Endothelial cell of umbilical vein (primary cell): Measurements from ENCODE around the gene SPTLC1. TPM values are rescaled to one million over a fixed set of nuclear protein-coding genes. Genes with fewer than 3 reads are reported as not detected.
"Not testable (repeated sequence)": the region's sequence is repeated elsewhere in the genome, so short reads cannot be mapped to it uniquely, and the experiment has no call there.

Source experiments
- BruUV-seq: library from RNA; stranded (reverse); fragments of 400-500 nt; replicated peaks from 2 replicates; lab custom pipeline; 2021; lab: Mats Ljungman, UMichigan
- CTCF ChIA-PET: fragments of 300-600, 350-600 bp; sonication (Branson Sonifier 250); formaldehyde crosslinking; loops from one replicate; lab custom pipeline; 2021; ENCODE audit warnings: antibody characterized with exemption, inconsistent platforms; lab: Charles Lee
- POLR2A ChIA-PET: fragments of 300-600, 350-600 bp; sonication (Branson Sonifier 250); formaldehyde crosslinking; loops from one replicate; lab custom pipeline; 2021; ENCODE audit warnings: antibody characterized with exemption, inconsistent platforms; lab: Charles Lee
- DNase-seq: peaks from one replicate; pipeline ENCODE4 v3.0.0-alpha.2; 2011; ENCODE audit warnings: low read depth, low spot score
- FAIRE-seq: peaks from 2 replicates; lab custom pipeline; 2011; peaks lifted over from hg19 to GRCh38; lab: Jason Lieb, UNC
- H2AFZ ChIP-seq: 2 replicates; pipeline ENCODE4 v1.6.0; 2012; ENCODE audit warnings: low read depth, low read length, control low read depth, inconsistent platforms
- H3K27ac ChIP-seq: 2 replicates; pipeline ENCODE4 v1.5.1; 2011; ENCODE audit warnings: low read depth, mild to moderate bottlenecking, control low read depth, low read length, moderate library complexity; ENCODE audit not compliant: insufficient read depth
- H3K27me3 ChIP-seq, 2 experiments: 2 replicates each; pipeline versions ENCODE4 v1.6.0 to v1.6.1; 2011; ENCODE audit warnings: low read length in 2 of 2, mixed read lengths in 1 of 2; ENCODE audit not compliant: control insufficient read depth in 2 of 2, insufficient read depth in 2 of 2
- H3K36me3 ChIP-seq, 2 experiments: 2 replicates in 1 of 2; 3 replicates in 1 of 2; pipeline ENCODE4 v1.5.1; 2011; ENCODE audit warnings: low read length in 2 of 2, mild to moderate bottlenecking in 1 of 2, moderate library complexity in 1 of 2; ENCODE audit not compliant: control insufficient read depth in 2 of 2, insufficient read depth in 2 of 2; ENCODE audit errors: extremely low read depth in 1 of 2
- H3K4me1 ChIP-seq: 3 replicates; pipeline ENCODE4 v1.5.1; 2011; ENCODE audit warnings: mild to moderate bottlenecking, low read length; ENCODE audit not compliant: control insufficient read depth, insufficient read depth; ENCODE audit errors: extremely low read depth
- H3K4me2 ChIP-seq: 2 replicates; pipeline ENCODE4 v1.6.1; 2011; ENCODE audit warnings: low read length, control low read depth, mixed read lengths; ENCODE audit not compliant: insufficient read depth
- H3K4me3 ChIP-seq, 3 experiments: fragments of 200-600 bp in 1 of 3; sonication (generic), shearing (Covaris generic) in 1 of 3; replicated peaks in 1 of 3; 2 replicates each; pipeline ENCODE4 v1.5.1; 2011 to 2016; ENCODE audit warnings: control low read depth in 3 of 3, low read length in 3 of 3, mild to moderate bottlenecking in 2 of 3, inconsistent platforms in 1 of 3, low read depth in 1 of 3, moderate library complexity in 1 of 3; ENCODE audit not compliant: insufficient read depth in 1 of 3
- H3K79me2 ChIP-seq: 2 replicates; pipeline ENCODE4 v1.6.0; 2012; ENCODE audit warnings: low read length, inconsistent platforms; ENCODE audit not compliant: control insufficient read depth, insufficient read depth
- H3K9ac ChIP-seq: replicated peaks from 2 replicates; pipeline ENCODE3; 2011; ENCODE audit warnings: low read length, control low read depth; ENCODE audit not compliant: insufficient read depth; ENCODE audit errors: extremely low read depth
- H3K9me1 ChIP-seq: replicated peaks from 3 replicates; pipeline ENCODE4 v1.6.0; 2011; ENCODE audit warnings: mild to moderate bottlenecking, low read length; ENCODE audit not compliant: control insufficient read depth, insufficient read depth; ENCODE audit errors: extremely low read depth
- H3K9me3 ChIP-seq: replicated peaks from 2 replicates; pipeline ENCODE4 v1.5.1; 2012; ENCODE audit warnings: low read length, inconsistent platforms; ENCODE audit not compliant: control insufficient read depth, insufficient read depth
- H4K20me1 ChIP-seq: replicated peaks from 2 replicates; pipeline ENCODE3; 2011; ENCODE audit warnings: mild to moderate bottlenecking, low read length; ENCODE audit not compliant: control insufficient read depth, insufficient read depth; ENCODE audit errors: extremely low read depth
- CTCF ChIP-seq, 2 donors: IDR thresholded peaks; 1 replicate in 1 of 2; 2 replicates in 1 of 2; pipeline ENCODE4 v1.5.1; 2011; ENCODE audit warnings: low read length in 2 of 2, mild to moderate bottlenecking in 2 of 2, moderate library complexity in 2 of 2, control low read depth in 1 of 2, inconsistent platforms in 1 of 2, low read depth in 1 of 2; ENCODE audit not compliant: insufficient read depth in 1 of 2; ENCODE audit errors: extremely low read depth in 1 of 2
- EZH2 ChIP-seq: IDR thresholded peaks from 2 replicates; pipeline ENCODE4 v1.6.1; 2012; ENCODE audit warnings: borderline replicate concordance, low read depth, mild to moderate bottlenecking, moderate library complexity, low read length, inconsistent platforms; ENCODE audit not compliant: severe bottlenecking
- FOS ChIP-seq: IDR thresholded peaks from 2 replicates; pipeline ENCODE4 v1.6.1; 2011; ENCODE audit warnings: mild to moderate bottlenecking, low read length, moderate library complexity, borderline replicate concordance; ENCODE audit not compliant: insufficient read depth
- GATA2 ChIP-seq: IDR thresholded peaks from 2 replicates; pipeline ENCODE4 v1.7.0; 2011; ENCODE audit warnings: low read depth, mild to moderate bottlenecking, moderate library complexity, mixed read lengths, low read length; ENCODE audit not compliant: insufficient read length, insufficient read depth
- JUN ChIP-seq: IDR thresholded peaks from 2 replicates; pipeline ENCODE4 v1.6.1; 2011; ENCODE audit warnings: borderline replicate concordance, low read depth; ENCODE audit not compliant: insufficient read length, insufficient read depth
- MAX ChIP-seq: IDR thresholded peaks from 2 replicates; pipeline ENCODE4 v1.6.1; 2011; ENCODE audit not compliant: insufficient read depth, insufficient read length
- MYC ChIP-seq: IDR thresholded peaks from one replicate; pipeline ENCODE4 v1.6.1; 2011; ENCODE audit warnings: mild to moderate bottlenecking, low read depth, low read length
- POLR2A ChIP-seq: IDR thresholded peaks from 2 replicates; pipeline ENCODE4 v1.6.1; 2012; ENCODE audit warnings: low read depth, mild to moderate bottlenecking, control low read depth, low read length
- POLR2AphosphoS5 ChIP-seq: IDR thresholded peaks from 2 replicates; pipeline ENCODE4 v1.6.1; 2012; ENCODE audit warnings: low read depth, mild to moderate bottlenecking, control low read depth, low read length, moderate library complexity; ENCODE audit not compliant: insufficient read depth
- dilution Hi-C: fragments of 300-500 bp; cut with MboI; formaldehyde crosslinking; loops from one replicate; pipeline ENCODE4 v1.15.0; 2019; ENCODE audit warnings: low sequenced_read_pairs; ENCODE audit not compliant: extremely low pct_ligation_motif_present
- intact Hi-C: fragments of 100-400 bp; cut with micrococcal nuclease; formaldehyde crosslinking; loops from one replicate; pipeline ENCODE4 v1.10.0; 2022
- polyA plus RNA-seq, 4 experiments: library from polyadenylated mRNA; depleted of rRNA in 3 of 4; stranded (reverse) in 3 of 4; unstranded in 1 of 4; fragments of >200 nt; gene quantifications; 2 replicates each; pipeline versions ENCODE4 v1.2.1 to v1.2.3, GENCODE V29; 2011 to 2012; ENCODE audit warnings: missing spikeins in 1 of 4
- total RNA-seq: library from RNA; stranded (reverse); gene quantifications from 2 replicates; pipeline ENCODE4 v1.2.3, GENCODE V29; 2021

SPTLC1 gene
- total and polyA plus RNA-seq, 2 donors (not counting 3 experiments of a cell fraction or from before 2014, with no cell fraction given) = 35.9 to 68.5 TPM

GRCh38 chr9:92158097-92158601 is 42.9 kb upstream of the SPTLC1 start:
- H3K4me2 ChIP-seq = no peak overlapping the region
- H4K20me1 ChIP-seq = no peaks in the 10 kb centered on the region
- H3K27ac ChIP-seq = no peak overlapping the region
- H3K4me3 ChIP-seq = no peak overlapping the region
- ChIA-PET CTCF (no interaction called here), POLR2A (no interaction called here)
- no TSS peak for BruUV-seq
- H3K9me1 ChIP-seq = no peaks in the 10 kb centered on the region
- DNase-seq (no peak), FAIRE-seq (no peak)
- no peak overlapping the region for H2AFZ ChIP-seq
- H3K36me3 ChIP-seq = no peaks in the 10 kb centered on the region
- no peaks in the 10 kb centered on the region for H3K4me1 ChIP-seq
- TF ChIP-seq EZH2 = no peak
- TF ChIP-seq JUN = no peak
- no peak for TF ChIP-seq POLR2A
- TF ChIP-seq GATA2 = no peak
- TF ChIP-seq FOS = no peak
- no peak for TF ChIP-seq CTCF (IDR thresholded peaks at IDR 0.05; ENCODE audit: extremely low read depth in 1 of 2, insufficient read depth in 1 of 2, low read depth in 1 of 2, low read length in 2 of 2)
- TF ChIP-seq MYC = no peak
- TF ChIP-seq MAX = no peak
- TF ChIP-seq POLR2AphosphoS5 = no peak
- H3K27me3 ChIP-seq = peaks cover 0 to 4% of the 10 kb centered on the region in 2 experiments
- no peaks in the 10 kb centered on the region for H3K9me3 ChIP-seq
- H3K9ac ChIP-seq = no peak overlapping the region
- intact Hi-C loops = no loop called here
- dilution Hi-C loops = no loop called here
- no peaks in the 10 kb centered on the region for H3K79me2 ChIP-seq

- H3K4me3 ChIP-seq, POLR2A ChIA-PET, H3K9me3 ChIP-seq, DNase-seq, H3K27me3 ChIP-seq, dilution Hi-C loops, H3K9me1 ChIP-seq, H3K4me1 ChIP-seq, H4K20me1 ChIP-seq, H2AFZ ChIP-seq, FAIRE-seq, H3K79me2 ChIP-seq, H3K9ac ChIP-seq, intact Hi-C loops, H3K36me3 ChIP-seq, BruUV-seq, H3K27ac ChIP-seq, H3K4me2 ChIP-seq: not testable (repeated sequence)
- CTCF ChIA-PET = interaction anchor here (1.0 kb wide), 1 partner anchor 15 kb away, joined by 3 read pairs; no protein-coding TSS in a partner anchor
These were observed 40.5 kb upstream of the SPTLC1 start for GRCh38 chr9:92155736-92156135.
